Measurements from ENCODE around the gene NKD2.
A peak's percentile ranks its signal among the peaks of the same experiment; 100 is the strongest.

NKD2 gene

DNA sequence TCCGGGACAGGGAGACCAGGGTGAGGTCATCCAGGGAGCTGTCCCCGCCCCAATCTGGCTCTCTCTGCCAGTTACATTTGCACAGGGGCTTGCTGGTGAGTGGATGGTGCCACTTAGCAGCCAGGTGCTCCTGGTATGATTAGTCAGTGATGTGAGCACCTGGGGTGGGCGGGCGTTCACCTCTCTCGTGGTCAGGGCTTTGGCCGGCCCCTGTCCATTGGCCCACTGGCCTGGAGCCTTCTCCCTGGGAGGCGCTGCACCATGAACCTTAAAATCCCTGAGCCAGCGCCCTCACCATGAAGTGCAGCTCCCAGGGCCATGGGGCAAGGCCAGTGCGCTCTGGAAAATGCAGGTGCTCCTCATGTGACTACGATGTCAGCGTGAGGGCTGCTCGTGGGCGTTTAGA lies 2.0 kb downstream of the NKD2 start:
- H3K9me2 ChIP-seq (ENCODE audit: low read depth, low read length) = no peaks in the 10 kb centered on the region
- H3K9me3 ChIP-seq (ENCODE audit: low read length) = no peaks in the 10 kb centered on the region
- no peaks in the 10 kb centered on the region for H3K27me3 ChIP-seq (ENCODE audit: insufficient read depth, low read length)
- H3K4me1 ChIP-seq (ENCODE audit: insufficient read depth, low read length, severe bottlenecking) = no peaks in the 10 kb centered on the region
- H3K9ac ChIP-seq (ENCODE audit: low read length) = no peak overlapping the region
- no peak overlapping the region for H3K4me2 ChIP-seq (ENCODE audit: low read length)
- H3K36me3 ChIP-seq (ENCODE audit: insufficient read depth, low read length) = no peaks in the 10 kb centered on the region
- TF ChIP-seq, protein P1, sequence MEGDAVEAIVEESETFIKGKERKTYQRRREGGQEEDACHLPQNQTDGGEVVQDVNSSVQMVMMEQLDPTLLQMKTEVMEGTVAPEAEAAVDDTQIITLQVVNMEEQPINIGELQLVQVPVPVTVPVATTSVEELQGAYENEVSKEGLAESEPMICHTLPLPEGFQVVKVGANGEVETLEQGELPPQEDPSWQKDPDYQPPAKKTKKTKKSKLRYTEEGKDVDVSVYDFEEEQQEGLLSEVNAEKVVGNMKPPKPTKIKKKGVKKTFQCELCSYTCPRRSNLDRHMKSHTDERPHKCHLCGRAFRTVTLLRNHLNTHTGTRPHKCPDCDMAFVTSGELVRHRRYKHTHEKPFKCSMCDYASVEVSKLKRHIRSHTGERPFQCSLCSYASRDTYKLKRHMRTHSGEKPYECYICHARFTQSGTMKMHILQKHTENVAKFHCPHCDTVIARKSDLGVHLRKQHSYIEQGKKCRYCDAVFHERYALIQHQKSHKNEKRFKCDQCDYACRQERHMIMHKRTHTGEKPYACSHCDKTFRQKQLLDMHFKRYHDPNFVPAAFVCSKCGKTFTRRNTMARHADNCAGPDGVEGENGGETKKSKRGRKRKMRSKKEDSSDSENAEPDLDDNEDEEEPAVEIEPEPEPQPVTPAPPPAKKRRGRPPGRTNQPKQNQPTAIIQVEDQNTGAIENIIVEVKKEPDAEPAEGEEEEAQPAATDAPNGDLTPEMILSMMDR (IDR thresholded peaks at IDR 0.05; ENCODE audit: low read length) = no peak
- TF ChIP-seq EZH2 (IDR thresholded peaks at IDR 0.05; ENCODE audit: borderline replicate concordance, low read length) = no peak
- no peak overlapping the region for H3K4me3 ChIP-seq (ENCODE audit: low read depth, low read length, poor library complexity, severe bottlenecking)
- no peaks in the 10 kb centered on the region for H3K79me2 ChIP-seq (ENCODE audit: insufficient read depth, low read length)
- no peaks in the 10 kb centered on the region for H3F3A ChIP-seq (ENCODE audit: insufficient read depth, low read length)
- no peak overlapping the region for H2AFZ ChIP-seq (ENCODE audit: low read length)
- no peak overlapping the region for H3K27ac ChIP-seq (ENCODE audit: low read depth, low read length, poor library complexity, severe bottlenecking)
- no peaks in the 10 kb centered on the region for H4K20me1 ChIP-seq (ENCODE audit: insufficient read depth, low read length)

DNA sequence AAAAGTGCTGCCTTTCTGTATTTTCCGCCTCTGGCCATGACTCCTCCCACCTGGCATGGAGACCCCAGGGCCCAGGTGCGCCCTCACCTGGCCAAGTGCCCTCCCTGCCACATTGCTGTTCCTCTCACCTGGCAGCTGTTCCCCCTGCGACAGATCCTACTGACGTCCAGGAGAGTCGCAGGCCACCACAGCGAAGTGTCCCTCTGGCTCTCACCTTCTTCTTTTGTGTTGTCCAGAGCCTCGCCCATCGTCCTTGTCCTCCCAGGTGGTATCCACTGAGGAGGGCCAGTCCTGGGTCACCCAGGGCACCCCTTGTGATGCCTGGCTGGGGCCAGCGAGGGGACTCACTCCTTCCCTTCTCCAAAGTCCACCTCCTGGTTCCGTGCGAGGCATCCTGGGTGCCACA lies 2.6 kb downstream of the NKD2 start:
- Histone ChIP-seq H2AFZ (ENCODE audit: low read length) (no peak overlapping the region), H3K9me3 (ENCODE audit: low read length) (no peaks in the 10 kb centered on the region), H3K9me2 (ENCODE audit: low read depth, low read length) (no peaks in the 10 kb centered on the region), H3K79me2 (ENCODE audit: insufficient read depth, low read length) (no peaks in the 10 kb centered on the region), H3K4me2 (ENCODE audit: low read length) (no peak overlapping the region), H3K9ac (ENCODE audit: low read length) (no peak overlapping the region), H3K4me3 (ENCODE audit: low read depth, low read length, poor library complexity, severe bottlenecking) (no peak overlapping the region), H3K27ac (ENCODE audit: low read depth, low read length, poor library complexity, severe bottlenecking) (no peak overlapping the region), H3F3A (ENCODE audit: insufficient read depth, low read length) (no peaks in the 10 kb centered on the region), H3K27me3 (ENCODE audit: insufficient read depth, low read length) (no peaks in the 10 kb centered on the region), H3K36me3 (ENCODE audit: insufficient read depth, low read length) (no peaks in the 10 kb centered on the region), H3K4me1 (ENCODE audit: insufficient read depth, low read length, severe bottlenecking) (no peaks in the 10 kb centered on the region), H4K20me1 (ENCODE audit: insufficient read depth, low read length) (no peaks in the 10 kb centered on the region)
- TF ChIP-seq EZH2 (IDR thresholded peaks at IDR 0.05; ENCODE audit: borderline replicate concordance, low read length) = no peak
- TF ChIP-seq, protein P1 (IDR thresholded peaks at IDR 0.05; ENCODE audit: low read length) = peak; percentile 69

- Histone ChIP-seq H3K9me3 (ENCODE audit: low read length) (no peaks in the 10 kb centered on the region), H3K4me2 (ENCODE audit: low read length) (no peak overlapping the region), H3F3A (ENCODE audit: insufficient read depth, low read length) (no peaks in the 10 kb centered on the region), H3K36me3 (ENCODE audit: insufficient read depth, low read length) (no peaks in the 10 kb centered on the region), H4K20me1 (ENCODE audit: insufficient read depth, low read length) (no peaks in the 10 kb centered on the region), H3K4me1 (ENCODE audit: insufficient read depth, low read length, severe bottlenecking) (no peaks in the 10 kb centered on the region), H2AFZ (ENCODE audit: low read length) (no peak overlapping the region), H3K9ac (ENCODE audit: low read length) (no peak overlapping the region), H3K9me2 (ENCODE audit: low read depth, low read length) (no peaks in the 10 kb centered on the region), H3K27ac (ENCODE audit: low read depth, low read length, poor library complexity, severe bottlenecking) (no peak overlapping the region), H3K27me3 (ENCODE audit: insufficient read depth, low read length) (no peaks in the 10 kb centered on the region), H3K4me3 (ENCODE audit: low read depth, low read length, poor library complexity, severe bottlenecking) (no peak overlapping the region), H3K79me2 (ENCODE audit: insufficient read depth, low read length) (no peaks in the 10 kb centered on the region)
- no peak for TF ChIP-seq EZH2 (IDR thresholded peaks at IDR 0.05; ENCODE audit: borderline replicate concordance, low read length)
- TF ChIP-seq, protein P1 (IDR thresholded peaks at IDR 0.05; ENCODE audit: low read length) = no peak
These were observed 3.2 kb downstream of the NKD2 start for GRCh38 chr5:1011741-1012312.

Measured in OCI-LY1 (cell line).